GM12878 (cell line): Measurements from ENCODE around the gene ITGA8. TPM values are rescaled to one million over a fixed set of nuclear protein-coding genes. Genes with fewer than 3 reads are reported as not detected.

Experiments used
- ATAC-seq: fragments of 200-7000 bp; cut with Tn5 transposase; 3 replicates; pipeline ENCODE4 v1.9.1; 2020; ENCODE audit warnings: mild to moderate bottlenecking, moderate library complexity
- BruUV-seq: library from RNA; stranded (reverse); fragments of 400-500 nt; replicated peaks from 2 replicates; lab custom pipeline; 2021; lab: Mats Ljungman, UMichigan
- CTCF ChIA-PET: fragments of 300-600 bp; sonication (Branson Sonifier 250); formaldehyde crosslinking; extraction: SDS; loops from one replicate; lab custom pipeline; 2021; ENCODE audit warnings: inconsistent platforms; lab: Yijun Ruan, JAX
- POLR2A ChIA-PET: fragments of 350-600 bp; formaldehyde crosslinking; extraction: SDS; loops from one replicate; lab custom pipeline; 2021; ENCODE audit warnings: inconsistent platforms; lab: Charles Lee
- RAD21 ChIA-PET: fragments of 300-600 bp; sonication (Branson Sonifier 250); formaldehyde crosslinking; loops from one replicate; lab custom pipeline; 2023; ENCODE audit warnings: antibody characterized with exemption; ENCODE audit not compliant: unreplicated experiment; lab: Charles Lee
- SMC1A ChIA-PET: fragments of 300-600 bp; sonication (Branson Sonifier 250); formaldehyde crosslinking; loops from one replicate; lab custom pipeline; 2023; ENCODE audit not compliant: unreplicated experiment, uncharacterized antibody; lab: Charles Lee
- DNase-seq: peaks from one replicate; pipeline ENCODE4 v3.0.0-alpha.2; 2011; ENCODE audit warnings: low read depth, low spot score
- FAIRE-seq: peaks from 3 replicates; lab custom pipeline; 2011; peaks lifted over from hg19 to GRCh38; lab: Jason Lieb, UNC
- H2AFZ ChIP-seq: 2 replicates; pipeline ENCODE4 v1.6.0; 2011; ENCODE audit warnings: low read depth, low read length, control low read depth; ENCODE audit not compliant: control insufficient read depth
- H3K27ac ChIP-seq: 2 replicates; pipeline ENCODE4 v1.5.1; 2011; ENCODE audit warnings: control low read depth; ENCODE audit not compliant: control insufficient read depth, insufficient read depth
- H3K27me3 ChIP-seq, 2 experiments: replicated peaks in 1 of 2; 2 replicates each; pipeline versions ENCODE4 v1.6.0 to v1.6.1; 2011; ENCODE audit warnings: low read length in 1 of 2; ENCODE audit not compliant: control insufficient read depth in 2 of 2, insufficient read depth in 2 of 2
- H3K36me3 ChIP-seq, 2 experiments: 2 replicates each; pipeline ENCODE4 v1.5.1; 2011; ENCODE audit warnings: low read length in 1 of 2; ENCODE audit not compliant: control insufficient read depth in 2 of 2, insufficient read depth in 2 of 2
- H3K4me1 ChIP-seq: 2 replicates; pipeline ENCODE4 v1.6.1; 2011; ENCODE audit warnings: mild to moderate bottlenecking, low read length, moderate library complexity, mixed read lengths; ENCODE audit not compliant: control insufficient read depth, insufficient read depth
- H3K4me2 ChIP-seq: 2 replicates; pipeline ENCODE4 v1.6.0; 2011; ENCODE audit warnings: control low read depth; ENCODE audit not compliant: control insufficient read depth, insufficient read depth
- H3K4me3 ChIP-seq: fragments of 200-600 bp; sonication (generic); 2 replicates; pipeline ENCODE4 v1.5.1; 2016
- H3K79me2 ChIP-seq: 2 replicates; pipeline ENCODE4 v1.6.0; 2011; ENCODE audit warnings: low read length; ENCODE audit not compliant: control insufficient read depth, insufficient read depth
- H3K9ac ChIP-seq: 2 replicates; pipeline ENCODE4 v1.8.0; 2011; ENCODE audit warnings: low read length, control low read depth, mixed read lengths; ENCODE audit not compliant: control insufficient read depth, insufficient read depth
- H3K9me3 ChIP-seq: replicated peaks from 3 replicates; pipeline ENCODE4 v1.5.1; 2011; ENCODE audit warnings: mild to moderate bottlenecking, low read length; ENCODE audit not compliant: control insufficient read depth, insufficient read depth
- H4K20me1 ChIP-seq: 2 replicates; pipeline ENCODE4 v1.6.0; 2011; ENCODE audit not compliant: control insufficient read depth, insufficient read depth
- ASH2L ChIP-seq: fragments of 300-600, 200-600 bp; sonication (generic); IDR thresholded peaks from 2 replicates; pipeline ENCODE4 v1.6.1; 2017; ENCODE audit warnings: low read depth, mild to moderate bottlenecking, borderline replicate concordance
- GATAD2B ChIP-seq: fragments of 450-650 bp; conservative IDR thresholded peaks from 2 replicates; pipeline ENCODE4 v1.6.1; 2017; ENCODE audit warnings: low read depth, mild to moderate bottlenecking, moderate library complexity
- IRF4 ChIP-seq: IDR thresholded peaks from 2 replicates; pipeline ENCODE4 v1.6.1; 2011; ENCODE audit warnings: low read depth, low read length
- KLF5 ChIP-seq: fragments of 450-650 bp; IDR thresholded peaks from 2 replicates; pipeline ENCODE4 v1.6.1; 2014; ENCODE audit warnings: mild to moderate bottlenecking; ENCODE audit not compliant: partially characterized antibody
- MYB ChIP-seq: fragments of 150-350 bp; IDR thresholded peaks from 2 replicates; pipeline ENCODE4 v1.6.1; 2014; ENCODE audit warnings: mild to moderate bottlenecking, low read depth, low read length, borderline replicate concordance
- NFXL1 ChIP-seq: fragments of 450-650 bp; IDR thresholded peaks from 2 replicates; pipeline ENCODE4 v1.6.1; 2017; ENCODE audit warnings: antibody characterized with exemption, mild to moderate bottlenecking, borderline replicate concordance
- POU2F2 ChIP-seq: IDR thresholded peaks from 3 replicates; pipeline ENCODE4 v1.6.1; 2011; ENCODE audit warnings: low read depth, mild to moderate bottlenecking, low read length, borderline replicate concordance
- RCOR1 ChIP-seq: conservative IDR thresholded peaks from 2 replicates; pipeline ENCODE4 v1.6.1; 2012; ENCODE audit warnings: low read depth, low read length, improper control_type of control experiment
- STAT1 ChIP-seq: fragments of 450-650 bp; conservative IDR thresholded peaks from 2 replicates; pipeline ENCODE4 v1.6.1; 2014; ENCODE audit warnings: antibody characterized with exemption, mild to moderate bottlenecking
- TCF12 ChIP-seq: IDR thresholded peaks from 2 replicates; pipeline ENCODE4 v1.6.1; 2011; ENCODE audit warnings: low read depth, mild to moderate bottlenecking, low read length
- TCF7 ChIP-seq: IDR thresholded peaks from 2 replicates; pipeline ENCODE4 v1.6.1; 2014; ENCODE audit warnings: antibody characterized with exemption, borderline replicate concordance
- WGBS: methylation state at CpG from one replicate; pipeline ENCODE4 v1.1.6; 2016; ENCODE audit warnings: low lambda C conversion rate; ENCODE audit not compliant: insufficient replicate concordance, insufficient coverage; ENCODE audit errors: missing lambda C conversion rate; 5-methylcytosine and 5-hydroxymethylcytosine counted together
- in situ Hi-C: fragments of 300-500 bp; cut with MboI; formaldehyde crosslinking; loops from 9 replicates; pipeline ENCODE4 v1.14.3; 2018; ENCODE audit warnings: mixed read lengths
- intact Hi-C: fragments of 100-400 bp; cut with micrococcal nuclease; formaldehyde crosslinking; loops from one replicate; pipeline ENCODE4 v1.14.2; 2022; ENCODE audit not compliant: unreplicated experiment
- polyA plus RNA-seq, 11 experiments: library from polyadenylated mRNA; depleted of rRNA in 4 of 11; unstranded in 6 of 11; stranded (reverse) in 5 of 11; fragments of >200 nt; fragmentation: Nextera tagmentation in 4 of 11; fragmentation: Illumina TruSeq in 1 of 11; extraction: Ambion mirVana in 4 of 11; extraction: Trizol in 1 of 11; gene quantifications; 1 replicate in 1 of 11; 2 replicates in 10 of 11; pipeline versions ENCODE4 v1.2.1 to v1.2.3, GENCODE V29; 2011 to 2016; ENCODE audit warnings: inconsistent platforms in 2 of 11, missing spikeins in 2 of 11, low read depth in 1 of 11
- total RNA-seq, 4 experiments: library from RNA; depleted of rRNA in 3 of 4; stranded (reverse); fragments of >200 nt in 3 of 4; fragmentation: Illumina TruSeq in 1 of 4; extraction: Trizol in 1 of 4; gene quantifications; 2 replicates each; pipeline versions ENCODE4 v1.2.1 to v1.2.3, GENCODE V29; 2013 to 2021
- TF ChIP-seq, protein P1 (sequence below): fragments of 450-650 bp; IDR thresholded peaks from 2 replicates; pipeline ENCODE4 v1.6.1; 2016; ENCODE audit warnings: mild to moderate bottlenecking, moderate library complexity, borderline replicate concordance
- TF ChIP-seq, protein P2 (sequence below): fragments of 450-650 bp; IDR thresholded peaks from 2 replicates; pipeline ENCODE4 v1.6.1; 2017; ENCODE audit warnings: borderline replicate concordance

The ITGA8 gene
- total and polyA plus RNA-seq, 10 of the 15 experiments (the other 5 are each of a cell fraction or from before 2014, with no cell fraction given), result 0.03 TPM; not detected in 9

DNA sequence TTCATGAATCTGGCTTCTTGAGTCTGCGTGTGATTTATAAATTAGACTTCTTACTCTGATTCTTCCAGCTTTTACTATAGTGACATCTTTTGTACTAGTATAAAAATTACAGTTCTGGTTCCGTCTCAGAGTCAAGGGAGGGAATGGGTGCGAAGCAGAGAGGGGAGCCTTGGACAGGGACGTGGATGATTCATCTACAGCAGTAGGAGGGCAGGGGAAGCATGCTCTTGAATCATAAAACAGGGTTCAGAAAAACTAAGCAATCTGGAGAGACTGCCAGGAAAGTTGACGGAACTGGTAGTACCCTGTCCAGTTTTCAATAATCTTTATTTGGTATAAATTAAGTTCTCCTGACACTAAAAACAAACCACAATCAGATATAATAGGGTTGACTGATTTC, 58.1 kb downstream of the ITGA8 start:
- H3K4me2 ChIP-seq, result no peak overlapping the region
- in situ Hi-C loops, result no loop called here
- BruUV-seq, result no TSS peak
- no peaks in the 10 kb centered on the region for H3K9me3 ChIP-seq
- ChIA-PET SMC1A (no interaction called here), CTCF (no interaction called here), RAD21 (no interaction called here), POLR2A (no interaction called here)
- H3K27me3 ChIP-seq, result no peaks in the 10 kb centered on the region; a peak in 1 of 4 replicates
- no peaks in the 10 kb centered on the region for H3K4me1 ChIP-seq
- TF ChIP-seq ASH2L, result no peak
- no peak overlapping the region for H3K9ac ChIP-seq
- H3K79me2 ChIP-seq, result no peaks in the 10 kb centered on the region
- intact Hi-C loops, result no loop called here
- no peak overlapping the region for H3K4me3 ChIP-seq
- no peaks in the 10 kb centered on the region for H3K36me3 ChIP-seq
- 19% methylated on average over 5 of the region's 5 CpGs for WGBS
- FAIRE-seq (no peak), DNase-seq (no peak), ATAC-seq (no peak)
- no peak overlapping the region for H2AFZ ChIP-seq
- H3K27ac ChIP-seq, result no peak overlapping the region
- H4K20me1 ChIP-seq, result no peaks in the 10 kb centered on the region

DNA sequence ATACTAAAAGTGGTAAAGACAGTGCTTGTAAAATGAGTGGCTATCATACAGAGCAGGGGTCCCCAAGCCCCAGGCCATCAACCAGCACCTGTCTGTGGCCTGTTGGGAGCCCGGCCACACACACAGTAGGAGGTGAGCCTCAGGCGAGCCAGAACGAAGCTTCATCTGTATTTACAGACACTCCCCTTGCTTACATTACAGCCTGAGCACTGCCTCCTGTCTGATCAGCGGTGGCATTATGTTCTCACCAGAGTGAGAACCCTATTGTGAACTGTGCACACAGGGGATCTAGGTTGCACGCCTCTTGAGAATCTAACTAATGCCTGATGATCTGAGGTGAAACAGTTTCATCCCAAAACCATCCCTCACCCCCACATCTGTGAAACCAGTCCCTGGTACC, 58.7 kb downstream of the ITGA8 start:
- SMC1A ChIA-PET, result no interaction called here
- CTCF ChIA-PET, result no interaction called here
- H2AFZ ChIP-seq, result no peak overlapping the region
- POLR2A ChIA-PET, result no interaction called here
- no peaks in the 10 kb centered on the region; a peak in 1 of 4 replicates for H3K27me3 ChIP-seq
- H3K27ac ChIP-seq, result no peak overlapping the region
- H3K4me1 ChIP-seq, result no peaks in the 10 kb centered on the region
- ATAC-seq (no peak), DNase-seq (no peak), FAIRE-seq (no peak)
- BruUV-seq, result no TSS peak
- intact Hi-C loops (no loop called here), in situ Hi-C loops (no loop called here)
- WGBS, result 37% methylated on average over 5 of the region's 5 CpGs
- RAD21 ChIA-PET, result no interaction called here
- H3K4me3 ChIP-seq, result no peak overlapping the region
- TF ChIP-seq MYB (no peak), KLF5 (no peak), STAT1 (no peak), GATAD2B (no peak), TCF12 (no peak), POU2F2 (no peak), IRF4 (no peak), TCF7 (no peak), NFXL1 (no peak), RCOR1 (no peak)
- TF ChIP-seq, protein P1, sequence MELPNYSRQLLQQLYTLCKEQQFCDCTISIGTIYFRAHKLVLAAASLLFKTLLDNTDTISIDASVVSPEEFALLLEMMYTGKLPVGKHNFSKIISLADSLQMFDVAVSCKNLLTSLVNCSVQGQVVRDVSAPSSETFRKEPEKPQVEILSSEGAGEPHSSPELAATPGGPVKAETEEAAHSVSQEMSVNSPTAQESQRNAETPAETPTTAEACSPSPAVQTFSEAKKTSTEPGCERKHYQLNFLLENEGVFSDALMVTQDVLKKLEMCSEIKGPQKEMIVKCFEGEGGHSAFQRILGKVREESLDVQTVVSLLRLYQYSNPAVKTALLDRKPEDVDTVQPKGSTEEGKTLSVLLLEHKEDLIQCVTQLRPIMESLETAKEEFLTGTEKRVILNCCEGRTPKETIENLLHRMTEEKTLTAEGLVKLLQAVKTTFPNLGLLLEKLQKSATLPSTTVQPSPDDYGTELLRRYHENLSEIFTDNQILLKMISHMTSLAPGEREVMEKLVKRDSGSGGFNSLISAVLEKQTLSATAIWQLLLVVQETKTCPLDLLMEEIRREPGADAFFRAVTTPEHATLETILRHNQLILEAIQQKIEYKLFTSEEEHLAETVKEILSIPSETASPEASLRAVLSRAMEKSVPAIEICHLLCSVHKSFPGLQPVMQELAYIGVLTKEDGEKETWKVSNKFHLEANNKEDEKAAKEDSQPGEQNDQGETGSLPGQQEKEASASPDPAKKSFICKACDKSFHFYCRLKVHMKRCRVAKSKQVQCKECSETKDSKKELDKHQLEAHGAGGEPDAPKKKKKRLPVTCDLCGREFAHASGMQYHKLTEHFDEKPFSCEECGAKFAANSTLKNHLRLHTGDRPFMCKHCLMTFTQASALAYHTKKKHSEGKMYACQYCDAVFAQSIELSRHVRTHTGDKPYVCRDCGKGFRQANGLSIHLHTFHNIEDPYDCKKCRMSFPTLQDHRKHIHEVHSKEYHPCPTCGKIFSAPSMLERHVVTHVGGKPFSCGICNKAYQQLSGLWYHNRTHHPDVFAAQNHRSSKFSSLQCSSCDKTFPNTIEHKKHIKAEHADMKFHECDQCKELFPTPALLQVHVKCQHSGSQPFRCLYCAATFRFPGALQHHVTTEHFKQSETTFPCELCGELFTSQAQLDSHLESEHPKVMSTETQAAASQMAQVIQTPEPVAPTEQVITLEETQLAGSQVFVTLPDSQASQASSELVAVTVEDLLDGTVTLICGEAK, result no peak
- TF ChIP-seq, protein P2, sequence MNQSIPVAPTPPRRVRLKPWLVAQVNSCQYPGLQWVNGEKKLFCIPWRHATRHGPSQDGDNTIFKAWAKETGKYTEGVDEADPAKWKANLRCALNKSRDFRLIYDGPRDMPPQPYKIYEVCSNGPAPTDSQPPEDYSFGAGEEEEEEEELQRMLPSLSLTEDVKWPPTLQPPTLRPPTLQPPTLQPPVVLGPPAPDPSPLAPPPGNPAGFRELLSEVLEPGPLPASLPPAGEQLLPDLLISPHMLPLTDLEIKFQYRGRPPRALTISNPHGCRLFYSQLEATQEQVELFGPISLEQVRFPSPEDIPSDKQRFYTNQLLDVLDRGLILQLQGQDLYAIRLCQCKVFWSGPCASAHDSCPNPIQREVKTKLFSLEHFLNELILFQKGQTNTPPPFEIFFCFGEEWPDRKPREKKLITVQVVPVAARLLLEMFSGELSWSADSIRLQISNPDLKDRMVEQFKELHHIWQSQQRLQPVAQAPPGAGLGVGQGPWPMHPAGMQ, result no peak
- H3K4me2 ChIP-seq, result no peak overlapping the region
- H4K20me1 ChIP-seq, result no peaks in the 10 kb centered on the region
- H3K9ac ChIP-seq, result no peak overlapping the region
- H3K36me3 ChIP-seq, result no peaks in the 10 kb centered on the region
- no peaks in the 10 kb centered on the region for H3K9me3 ChIP-seq
- no peaks in the 10 kb centered on the region for H3K79me2 ChIP-seq
